HG03135 (cell line): ENCODE data around the gene NCOR2.

ENCODE experiments used
- ATAC-seq: cut with Tn5 transposase; IDR thresholded peaks from one replicate; pipeline ENCODE4 v1.9.1; 2021; ENCODE audit warnings: mild to moderate bottlenecking, moderate library complexity; ENCODE audit not compliant: unreplicated experiment

Gene NCOR2

DNA sequence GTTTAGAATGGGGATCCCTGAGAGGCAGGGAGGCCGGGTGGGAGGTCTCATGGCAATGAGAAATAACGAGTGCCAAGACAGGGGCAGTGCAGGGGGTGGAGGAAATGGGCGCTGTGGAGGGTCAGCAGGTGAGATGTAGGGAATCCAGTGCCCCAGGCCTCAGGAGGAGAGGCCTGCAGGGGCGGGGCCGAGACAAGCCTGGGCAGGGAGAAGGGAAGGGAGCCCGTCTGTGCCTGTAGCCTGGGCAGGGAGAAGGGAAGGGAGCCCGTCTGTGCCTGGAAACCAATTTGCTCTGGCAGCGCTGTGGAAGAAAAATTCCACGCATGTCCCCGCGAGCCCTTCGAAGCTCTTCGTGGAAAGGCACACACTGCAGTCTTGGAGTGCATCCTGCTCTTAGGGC lies 10.6 kb upstream of the NCOR2 start:
- ATAC-seq, result no peak

GRCh38 chr12:124577374-124577773 lies 10.0 kb upstream of the NCOR2 start:
- no peak for ATAC-seq

DNA sequence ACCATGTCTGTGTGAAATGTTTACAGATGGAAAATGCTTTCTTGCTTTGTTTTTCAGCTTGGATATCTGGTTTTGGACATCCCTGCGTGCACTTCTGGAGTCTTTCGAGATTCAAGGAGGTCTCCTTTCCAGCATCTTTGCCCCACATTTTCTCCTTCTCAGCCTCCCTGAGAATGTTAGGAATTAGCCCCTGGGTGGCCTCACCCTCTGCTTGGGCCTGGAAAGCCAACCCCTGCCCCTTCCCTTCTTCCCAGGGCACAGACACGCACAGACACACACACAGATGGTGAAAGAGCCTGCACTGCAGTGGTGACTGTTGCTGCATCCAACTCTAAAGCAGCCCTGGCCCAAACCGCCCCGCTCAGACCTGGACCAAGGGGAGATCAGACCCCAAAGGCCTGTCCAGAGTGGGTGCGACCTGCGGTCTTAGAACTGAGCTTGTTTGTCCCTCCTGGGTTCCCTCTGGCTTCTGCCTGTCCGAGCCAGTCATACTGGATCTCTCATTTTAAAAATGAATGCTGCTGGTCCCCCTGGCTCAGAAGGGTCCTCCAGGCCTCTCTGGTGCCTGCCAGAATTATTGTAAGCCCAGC lies 8.7 kb upstream of the NCOR2 start:
- no peak for ATAC-seq

GRCh38 chr12:124573839-124574786 lies 6.7 kb upstream of the NCOR2 start:
- no peak for ATAC-seq

DNA sequence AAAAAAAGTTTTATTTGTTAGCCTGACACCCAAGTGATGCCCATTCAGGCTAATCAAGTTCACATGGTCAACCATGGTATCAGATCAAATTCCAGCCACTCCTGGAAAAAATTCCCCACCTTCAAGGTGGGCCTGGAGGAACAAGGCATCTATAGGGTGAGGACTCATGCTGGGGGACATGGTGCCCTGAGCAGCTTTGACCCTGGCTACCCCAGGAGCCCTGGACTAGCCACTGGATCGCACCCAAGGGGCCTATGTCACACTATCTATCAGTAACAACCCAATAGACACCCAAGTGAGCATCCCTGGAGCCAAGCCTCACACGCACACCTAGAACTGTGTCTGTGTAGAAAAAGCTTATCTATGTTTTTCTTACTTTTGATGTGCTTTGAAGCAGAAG lies 4.1 kb upstream of the NCOR2 start:
- no peak for ATAC-seq

GRCh38 chr12:124570810-124571209 lies 3.4 kb upstream of the NCOR2 start:
- ATAC-seq, result no peak

DNA sequence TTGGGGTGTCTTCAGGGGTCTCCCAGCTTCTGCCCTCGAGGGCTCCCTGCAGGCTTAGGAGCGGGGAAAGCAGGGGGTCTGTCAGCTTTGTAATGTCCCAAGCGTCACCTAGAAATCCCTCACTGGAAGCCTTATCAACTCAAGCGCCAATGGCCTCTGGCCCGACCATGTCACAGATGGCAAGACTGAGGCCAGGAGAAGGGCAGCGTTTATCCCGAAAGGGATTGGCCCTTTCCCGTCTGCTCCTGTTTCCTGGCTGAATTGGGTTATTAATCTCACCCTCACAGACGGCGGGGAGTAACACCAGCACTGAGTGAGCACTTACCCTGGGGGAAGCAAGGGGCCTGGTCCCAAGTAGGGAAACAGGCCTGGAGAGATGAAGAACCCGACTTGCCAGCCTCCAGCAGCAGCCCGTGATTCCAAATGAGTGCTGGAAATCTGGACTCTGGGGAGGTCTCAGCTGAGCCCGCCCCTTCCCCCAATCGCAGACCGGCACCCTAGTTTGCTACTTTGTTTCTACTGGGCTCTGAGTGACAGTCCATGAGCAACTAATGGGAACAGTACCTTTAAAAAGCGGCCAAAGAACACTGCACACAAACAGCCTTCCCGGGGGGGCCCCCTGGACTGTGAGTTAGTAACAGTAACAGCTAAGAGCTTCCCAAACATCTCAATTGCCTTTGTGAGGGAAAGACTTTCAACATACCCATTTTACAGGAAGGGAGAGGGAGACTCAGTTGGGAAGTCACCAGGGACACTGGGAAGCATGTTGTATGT lies 2.1 kb upstream of the NCOR2 start:
- ATAC-seq, result no peak

- no peak for ATAC-seq
Measured at GRCh38 chr12:124568431-124569374, 1.3 kb upstream of the NCOR2 start.

DNA sequence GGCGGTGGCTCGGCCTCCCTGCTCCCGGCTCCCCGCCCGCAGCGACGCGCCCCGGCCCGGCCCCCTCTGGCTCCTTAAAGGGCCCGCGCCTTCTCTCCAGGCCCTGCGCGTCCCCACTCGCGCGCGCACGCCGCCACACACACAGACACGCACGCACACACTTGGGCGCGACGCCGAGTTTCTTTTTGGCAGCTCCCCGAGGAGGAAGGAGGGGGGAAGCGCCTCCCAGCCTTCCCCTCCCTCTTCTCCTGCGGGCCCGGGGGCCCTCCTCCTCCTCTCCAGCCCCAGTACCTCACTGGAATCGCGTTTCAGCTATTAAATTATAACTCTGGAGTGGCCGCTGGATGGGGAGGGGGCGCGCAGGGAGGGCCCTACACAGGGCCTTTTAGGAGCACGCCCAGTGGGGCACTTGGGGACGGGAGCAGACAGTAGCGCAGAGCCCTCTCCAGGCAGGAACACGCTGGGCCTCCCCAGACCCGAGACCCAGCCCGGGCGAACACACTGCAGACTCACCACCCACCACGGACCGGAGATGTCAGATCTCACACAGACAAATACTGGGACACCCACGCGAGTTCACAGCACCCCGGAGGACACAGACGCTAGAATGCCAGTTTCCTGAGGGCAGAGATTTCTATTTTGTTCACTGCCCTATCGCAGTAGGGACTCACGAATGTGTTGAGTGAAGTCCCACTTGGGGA lies 411 bp upstream of the NCOR2 start:
- ATAC-seq, result peak; percentile 43

DNA sequence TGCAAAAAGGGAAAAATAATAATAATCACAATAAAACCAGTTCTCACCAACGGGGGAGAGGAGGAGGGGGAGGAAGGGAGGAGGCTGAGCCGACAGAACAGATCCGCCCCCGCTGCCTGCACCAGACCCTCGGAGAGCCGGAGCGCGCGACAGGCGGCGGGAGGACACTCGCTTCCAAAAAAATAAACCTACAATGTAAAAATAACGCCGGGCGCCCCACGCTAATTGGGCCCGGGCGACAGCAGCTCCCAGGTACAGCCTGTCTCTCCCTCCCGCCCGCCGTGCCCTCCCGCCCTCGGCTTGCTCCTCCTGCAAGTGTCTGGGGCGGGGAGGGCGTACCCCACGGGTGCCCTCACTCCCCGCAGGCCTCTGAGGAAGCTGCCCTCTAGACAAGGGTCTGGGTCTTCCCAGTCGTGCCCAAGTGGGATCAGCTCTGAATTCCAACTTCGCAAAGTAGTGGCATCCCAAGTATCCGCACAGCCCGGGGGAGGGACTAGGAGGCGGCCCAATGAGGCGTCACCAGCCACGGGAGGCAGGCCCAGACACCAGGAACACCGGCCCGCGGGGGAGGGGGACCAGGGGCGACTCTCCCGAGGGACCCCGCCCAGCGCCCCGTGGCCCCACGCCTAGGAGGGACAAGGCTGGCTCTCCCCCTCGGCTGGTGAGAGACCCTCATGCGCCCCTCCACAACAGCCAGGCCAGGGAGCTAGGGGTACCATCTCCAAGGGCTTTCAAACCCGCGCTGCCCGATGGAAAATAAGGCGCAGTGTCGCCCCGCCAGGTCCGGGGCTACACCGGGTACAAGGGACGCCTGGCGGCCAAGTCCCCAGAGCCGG lies 1.0 kb downstream of the NCOR2 start:
- ATAC-seq, result peak; percentile 30

GRCh38 chr12:124565656-124566160 lies 1.7 kb downstream of the NCOR2 start:
- ATAC-seq, result no peak

DNA sequence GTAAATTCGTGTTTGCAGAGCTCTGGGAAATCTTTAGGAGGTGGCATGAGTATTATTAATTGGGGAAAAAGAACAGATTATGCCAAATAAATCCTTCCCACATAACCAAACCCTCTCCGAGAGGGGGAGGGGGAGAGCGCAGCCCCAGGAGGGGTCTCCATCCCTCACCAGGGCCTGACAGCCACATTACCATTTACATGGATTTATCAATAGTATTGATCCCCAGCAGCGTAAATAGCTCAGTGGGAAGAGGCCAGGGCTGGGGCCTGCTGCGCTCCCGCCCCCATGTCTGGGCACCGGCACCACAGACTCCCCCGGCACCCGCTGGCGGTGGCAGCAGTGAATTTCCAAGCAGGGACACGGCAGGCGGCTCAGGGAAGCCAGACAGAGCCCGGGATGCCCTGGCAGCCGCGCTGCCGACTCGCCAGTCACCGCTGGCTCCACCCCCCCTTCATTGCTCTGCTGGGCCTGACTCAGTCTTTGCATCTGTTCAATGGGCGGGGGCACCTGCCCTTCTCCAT lies 2.4 kb downstream of the NCOR2 start:
- no peak for ATAC-seq

- ATAC-seq, result no peak
Measured at GRCh38 chr12:124564232-124564958, 3.0 kb downstream of the NCOR2 start.

GRCh38 chr12:124563809-124564208 lies 3.6 kb downstream of the NCOR2 start:
- ATAC-seq, result no peak

- no peak for ATAC-seq
Measured at GRCh38 chr12:124563401-124563800, 4.0 kb downstream of the NCOR2 start.

- no peak for ATAC-seq
Measured at GRCh38 chr12:124562796-124563181, 4.6 kb downstream of the NCOR2 start.

DNA sequence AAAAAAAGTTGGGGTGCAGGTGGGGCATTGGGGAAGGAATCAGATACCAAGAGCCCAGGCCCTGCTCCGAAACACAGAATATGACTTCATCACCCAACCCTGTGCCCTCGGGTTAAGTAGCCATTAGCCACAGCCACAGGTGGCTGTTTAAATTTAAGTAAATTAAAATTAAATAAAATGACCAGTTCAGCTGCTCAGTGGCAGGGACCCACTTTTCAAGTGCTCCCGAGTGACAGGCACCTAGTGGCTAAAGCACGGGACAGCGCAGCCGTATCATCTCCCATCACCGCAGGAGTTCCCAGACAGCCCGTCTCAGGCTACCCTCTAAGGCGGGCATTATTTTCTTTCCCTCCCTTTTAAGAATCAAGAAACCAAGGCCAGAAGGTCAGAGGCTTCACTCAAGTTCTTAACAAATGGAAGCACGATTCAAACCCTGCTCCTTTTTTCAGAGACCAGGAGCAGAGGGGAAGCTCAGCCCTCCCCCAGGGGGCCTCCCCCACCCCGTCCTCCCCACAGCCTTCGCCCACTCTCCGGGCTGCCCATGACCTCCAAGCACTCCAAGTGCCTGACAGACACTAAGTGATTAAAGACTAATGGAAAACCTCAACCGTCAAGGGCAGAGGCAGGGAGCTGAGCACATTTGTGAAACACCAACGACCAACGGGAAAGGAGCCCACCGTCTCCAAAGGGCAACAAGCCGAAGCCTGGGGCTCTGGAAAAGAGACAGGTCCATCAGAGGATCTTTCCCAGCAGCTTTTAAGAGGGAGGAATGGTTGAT lies 5.2 kb downstream of the NCOR2 start:
- no peak for ATAC-seq
